ENCODE results near the gene MTMR3.

The MTMR3 gene

DNA sequence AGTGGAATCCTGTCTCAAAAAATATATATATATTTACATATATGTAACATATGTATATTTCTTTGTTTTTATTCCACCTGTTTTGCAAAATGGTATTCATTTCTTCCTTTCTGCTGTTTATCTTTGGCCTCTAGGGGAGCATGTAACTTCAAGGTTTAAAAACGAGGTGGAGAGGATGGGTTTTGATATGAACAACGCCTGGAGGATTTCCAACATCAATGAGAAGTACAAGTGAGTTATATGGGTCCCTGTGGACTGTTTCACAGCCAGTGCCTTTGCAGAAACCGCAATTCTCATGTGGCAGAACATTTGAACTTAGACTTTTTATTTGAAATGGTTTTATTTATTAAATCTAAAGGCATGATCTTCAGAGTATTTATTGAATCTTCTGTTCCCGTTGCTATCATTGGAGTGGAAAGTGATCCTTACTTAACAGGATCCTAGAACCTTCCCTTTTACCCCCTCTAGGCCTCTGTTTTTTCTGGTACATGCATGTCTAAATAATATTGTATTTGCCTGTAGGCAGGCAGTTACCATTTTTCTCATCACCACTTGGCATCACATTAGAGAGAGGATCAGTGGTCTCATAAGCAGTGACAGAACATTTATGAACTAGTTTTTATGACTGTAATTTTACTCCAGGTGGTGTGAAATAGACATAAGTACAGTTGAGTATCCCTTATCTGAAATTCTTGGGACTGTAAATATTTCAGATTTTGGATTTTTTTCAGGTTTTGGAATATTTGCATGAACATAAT, 115.8 kb downstream of the MTMR3 start:
- in situ Hi-C loops (cut with MboI; ENCODE audit: low sequenced_read_pairs): no loop called here

DNA sequence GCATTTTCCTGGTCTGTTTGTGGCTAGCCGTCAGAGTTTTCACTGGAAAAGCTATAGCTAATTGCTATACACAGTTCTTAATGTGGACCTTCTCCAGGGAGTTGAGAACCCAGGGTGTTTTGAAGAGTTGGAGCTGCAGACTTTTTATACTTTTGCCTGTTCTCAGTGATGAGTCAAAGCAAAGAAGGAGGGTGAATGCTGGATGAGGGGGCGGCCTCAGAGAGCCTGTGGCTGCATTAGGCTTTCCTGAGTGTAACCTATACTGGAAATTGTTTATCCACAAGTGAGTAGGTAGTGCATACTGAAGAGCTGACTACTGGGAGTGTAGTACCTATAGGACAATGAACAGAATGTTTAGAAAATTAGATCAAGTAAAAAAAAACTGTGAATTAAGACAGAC, 117.6 kb downstream of the MTMR3 start:
- in situ Hi-C loops (cut with MboI; ENCODE audit: low sequenced_read_pairs): loop anchor here (25.0 kb wide), 1 partner anchor 363 kb away; no protein-coding TSS in a partner anchor

DNA sequence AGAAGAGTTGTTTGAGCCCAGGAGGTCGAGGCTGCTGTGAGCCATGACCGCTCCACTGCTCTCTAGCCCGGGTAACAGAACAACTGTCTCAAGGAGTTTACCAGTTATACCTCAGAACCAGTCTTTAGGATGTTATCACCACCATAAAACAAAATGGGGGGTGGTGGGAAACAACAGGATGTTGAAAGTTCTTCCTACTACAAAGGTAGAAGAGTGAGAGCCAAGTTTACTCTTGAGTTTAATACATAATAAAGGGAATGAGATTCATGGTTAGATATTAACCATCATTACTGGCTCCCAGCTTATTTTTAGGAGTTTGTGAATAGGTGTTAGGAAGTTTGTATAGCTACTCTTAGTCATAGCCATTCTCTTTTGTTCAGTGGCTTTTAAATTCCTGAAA, 118.5 kb downstream of the MTMR3 start:
- in situ Hi-C loops (cut with MboI; ENCODE audit: low sequenced_read_pairs): loop anchor here (25.0 kb wide), 1 partner anchor 364 kb away; no protein-coding TSS in a partner anchor

DNA sequence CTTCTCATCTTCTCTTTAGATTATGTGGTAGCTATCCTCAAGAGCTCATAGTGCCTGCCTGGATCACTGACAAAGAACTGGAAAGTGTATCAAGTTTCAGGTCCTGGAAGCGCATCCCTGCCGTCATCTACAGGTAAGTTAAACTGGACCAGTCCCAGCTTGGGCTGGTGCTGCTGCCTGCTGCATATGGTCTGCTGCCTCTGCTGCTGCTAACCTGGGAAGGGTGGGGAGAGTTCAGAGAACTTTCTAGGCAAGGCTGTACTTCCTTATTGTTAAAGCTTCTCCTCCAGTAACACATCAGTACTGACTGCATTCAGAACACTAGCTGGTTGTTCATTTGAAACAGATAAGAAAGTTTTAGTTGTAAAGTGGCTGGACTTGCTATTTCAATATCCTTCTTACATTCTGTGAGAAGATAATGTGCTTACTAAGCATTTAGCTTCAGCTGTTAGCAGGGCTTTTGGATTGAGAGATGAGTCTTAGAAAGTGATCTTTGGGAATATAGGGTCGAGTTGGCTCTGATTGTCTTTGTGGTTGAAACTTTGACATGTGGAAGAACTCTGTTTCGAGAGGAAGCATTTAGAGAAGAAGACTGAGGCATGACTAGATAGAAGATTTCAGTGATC, 120.0 kb downstream of the MTMR3 start:
- in situ Hi-C loops (cut with MboI; ENCODE audit: low sequenced_read_pairs): loop anchor here (25.0 kb wide), 1 partner anchor 366 kb away; no protein-coding TSS in a partner anchor

DNA sequence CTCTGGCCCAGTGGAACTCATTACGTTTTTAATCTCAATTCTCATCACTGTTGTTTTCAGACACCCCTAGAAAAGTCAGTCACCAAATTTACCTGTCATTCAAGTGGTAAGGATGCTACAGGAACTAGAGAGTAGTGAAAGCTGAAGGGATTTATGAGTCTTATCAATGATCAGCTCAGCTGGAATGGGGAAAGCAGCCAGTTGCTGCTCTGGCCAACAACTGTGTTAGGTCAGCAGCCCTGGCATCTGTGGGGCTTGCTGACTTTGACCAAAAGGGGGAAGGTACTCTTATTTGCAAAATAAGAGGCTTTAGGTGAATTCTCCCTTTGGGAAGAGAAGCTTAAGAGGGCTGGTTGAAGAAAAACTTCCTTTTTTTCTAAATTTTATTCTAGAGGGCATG, 121.1 kb downstream of the MTMR3 start:
- in situ Hi-C loops (cut with MboI; ENCODE audit: low sequenced_read_pairs): loop anchor here (25.0 kb wide), 1 partner anchor 367 kb away; no protein-coding TSS in a partner anchor

DNA sequence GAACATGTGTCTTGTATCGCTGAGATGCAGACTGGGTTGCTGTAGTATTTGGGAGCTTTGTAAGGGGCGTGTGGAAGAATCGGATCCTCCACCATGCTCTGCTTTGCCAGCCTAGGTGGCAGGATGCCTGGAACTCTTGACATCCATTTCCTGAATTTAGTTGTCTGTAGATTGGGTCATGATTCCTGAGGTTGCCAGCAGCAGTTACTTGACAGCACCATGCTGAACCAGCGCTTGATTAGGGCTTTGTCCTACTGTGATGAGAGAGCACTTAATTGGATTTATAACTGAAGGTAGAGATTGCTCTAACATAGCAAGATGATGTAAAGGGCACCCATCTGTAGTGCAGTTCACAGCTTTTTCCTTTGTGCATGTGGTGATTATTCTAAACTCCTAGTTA, 121.7 kb downstream of the MTMR3 start:
- in situ Hi-C loops (cut with MboI; ENCODE audit: low sequenced_read_pairs): loop anchor here (25.0 kb wide), 1 partner anchor 367 kb away; no protein-coding TSS in a partner anchor

DNA sequence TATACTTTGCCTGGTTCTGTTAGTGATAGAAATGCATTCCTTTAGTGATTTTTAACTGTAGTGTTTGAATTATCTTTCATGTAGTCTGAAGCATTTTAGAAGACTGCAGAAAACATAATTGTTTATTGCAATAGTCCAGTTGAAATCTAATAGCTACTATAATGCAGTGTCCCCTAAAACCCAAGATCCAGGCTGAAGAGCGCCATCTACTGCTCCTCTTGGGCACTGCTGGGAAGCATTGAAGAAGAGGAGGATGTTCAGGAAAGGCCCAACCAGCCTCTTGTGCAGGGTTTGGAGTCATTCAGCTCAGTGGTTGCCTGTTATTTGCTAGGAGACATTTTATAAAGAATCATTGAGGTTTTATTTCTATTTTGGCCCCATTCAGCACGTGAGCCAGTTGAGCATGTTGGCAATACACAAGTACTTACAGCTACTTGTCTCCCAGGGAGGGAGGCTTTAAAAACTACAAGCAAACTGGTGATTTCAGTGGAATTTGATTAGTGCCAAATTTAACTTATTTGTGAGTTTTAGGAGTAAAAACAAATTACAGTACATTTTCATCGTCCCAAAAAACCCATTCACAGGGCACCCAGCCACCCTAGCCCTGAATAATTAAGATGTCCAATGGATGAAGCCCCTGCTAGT, 122.4 kb downstream of the MTMR3 start:
- in situ Hi-C loops (cut with MboI; ENCODE audit: low sequenced_read_pairs): loop anchor here (25.0 kb wide), 1 partner anchor 368 kb away; no protein-coding TSS in a partner anchor

DNA sequence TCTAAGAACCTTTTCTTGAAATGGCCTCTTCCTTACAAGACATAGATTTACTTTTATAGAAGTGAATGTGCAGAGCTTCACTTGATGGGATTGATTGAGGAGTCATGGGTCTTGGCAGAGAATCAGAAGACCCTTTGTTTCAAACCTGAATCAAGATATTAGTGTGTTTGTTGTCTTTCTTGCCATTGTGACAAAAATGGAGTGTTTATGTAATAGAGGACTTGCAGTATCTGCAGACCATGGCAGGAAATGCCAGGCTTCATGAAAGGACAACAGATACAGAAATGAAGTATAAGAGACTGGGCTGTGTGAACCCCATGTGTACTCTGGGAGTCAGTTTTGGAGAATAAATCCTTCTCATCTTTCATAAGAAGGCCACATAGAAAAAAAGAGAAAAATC, 124.4 kb downstream of the MTMR3 start:
- in situ Hi-C loops (cut with MboI; ENCODE audit: low sequenced_read_pairs): loop anchor here (25.0 kb wide), 1 partner anchor 370 kb away; no protein-coding TSS in a partner anchor

DNA sequence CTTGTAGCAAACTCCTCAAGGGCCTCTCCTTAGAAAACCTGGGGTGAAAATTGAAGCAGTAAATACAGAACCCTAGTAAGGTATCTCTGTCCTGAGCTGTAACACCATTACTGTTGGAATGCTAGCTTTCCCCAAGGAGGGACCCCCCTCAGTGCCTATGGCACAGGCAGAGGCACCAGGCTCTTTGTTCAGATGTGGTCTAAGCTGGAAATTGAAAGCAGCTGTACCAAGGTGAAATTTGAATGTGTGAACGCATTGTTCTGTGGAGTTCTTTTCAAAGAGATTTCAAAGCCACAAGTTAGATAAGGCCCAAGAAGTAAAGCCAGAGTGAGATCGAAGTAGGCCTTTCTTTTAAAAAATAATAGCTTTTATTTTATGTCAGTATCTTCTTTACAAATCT, 125.4 kb downstream of the MTMR3 start:
- in situ Hi-C loops (cut with MboI; ENCODE audit: low sequenced_read_pairs): loop anchor here (25.0 kb wide), 1 partner anchor 371 kb away; no protein-coding TSS in a partner anchor

DNA sequence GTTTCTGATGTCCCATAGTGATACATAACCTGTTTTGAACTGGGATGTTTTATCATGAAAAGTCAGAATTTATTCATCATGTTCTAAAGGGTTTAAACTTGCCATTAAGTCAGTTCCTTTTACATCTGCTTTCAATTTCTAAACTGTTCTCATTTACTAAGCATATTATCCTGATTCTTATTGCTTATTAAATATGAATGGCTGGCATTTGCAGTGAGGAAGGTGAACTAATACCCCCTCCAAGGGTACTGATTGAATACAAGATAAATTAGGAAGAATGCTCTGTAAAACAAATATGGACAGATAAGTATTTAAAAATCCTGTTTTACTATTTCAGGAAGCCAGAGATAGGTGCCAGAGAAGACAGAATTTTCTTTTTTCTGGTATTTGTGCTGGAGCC, 126.5 kb downstream of the MTMR3 start:
- in situ Hi-C loops (cut with MboI; ENCODE audit: low sequenced_read_pairs): loop anchor here (25.0 kb wide), 1 partner anchor 372 kb away; no protein-coding TSS in a partner anchor

DNA sequence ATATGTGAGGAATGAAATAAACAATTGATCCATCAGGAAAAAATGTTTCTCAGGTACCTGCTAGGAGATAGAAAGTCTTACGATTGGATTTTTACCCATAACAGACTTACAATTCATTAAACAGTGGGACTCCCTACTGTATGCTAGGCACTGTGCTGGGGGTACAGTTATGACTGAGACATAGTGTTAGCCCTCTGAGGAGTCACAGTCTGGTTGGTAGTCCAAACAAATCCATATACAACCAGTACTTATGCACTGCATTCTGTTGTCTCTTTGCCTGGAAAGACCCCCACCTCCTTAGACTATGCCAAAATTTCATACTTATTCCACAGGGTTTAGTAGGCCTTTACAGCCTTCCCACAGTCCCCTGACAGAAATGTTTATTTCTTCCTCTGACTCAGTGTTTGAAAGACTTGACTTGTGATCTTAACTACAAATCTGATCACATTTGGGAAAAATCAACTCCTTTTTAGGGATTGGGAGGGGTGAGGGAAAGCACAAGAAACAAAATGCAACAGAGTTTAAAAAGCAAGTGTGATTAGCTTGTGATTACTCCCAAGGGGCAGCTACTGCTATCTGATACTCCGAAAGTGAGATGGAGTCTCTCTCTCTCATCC, 127.9 kb downstream of the MTMR3 start:
- in situ Hi-C loops (cut with MboI; ENCODE audit: low sequenced_read_pairs): loop anchor here (25.0 kb wide), 1 partner anchor 374 kb away; no protein-coding TSS in a partner anchor

DNA sequence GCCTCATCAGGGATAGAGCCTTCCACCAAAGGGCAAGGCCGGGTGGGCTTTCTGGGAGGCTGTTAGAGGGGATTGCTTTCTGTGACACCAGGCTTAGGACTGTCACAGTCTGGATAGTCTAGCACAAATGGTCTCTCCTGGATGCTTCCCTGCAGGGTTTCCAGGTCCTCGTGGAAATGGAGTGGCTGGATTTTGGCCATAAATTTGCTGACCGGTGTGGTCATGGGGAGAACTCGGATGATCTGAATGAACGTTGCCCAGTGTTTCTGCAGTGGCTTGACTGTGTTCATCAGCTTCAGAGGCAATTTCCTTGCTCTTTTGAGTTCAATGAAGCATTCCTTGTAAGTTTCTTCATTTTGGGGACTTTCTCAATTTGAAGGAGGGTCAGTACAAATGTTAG, 130.2 kb downstream of the MTMR3 start:
- in situ Hi-C loops (cut with MboI; ENCODE audit: low sequenced_read_pairs): loop anchor here (25.0 kb wide), 1 partner anchor 376 kb away; no protein-coding TSS in a partner anchor

DNA sequence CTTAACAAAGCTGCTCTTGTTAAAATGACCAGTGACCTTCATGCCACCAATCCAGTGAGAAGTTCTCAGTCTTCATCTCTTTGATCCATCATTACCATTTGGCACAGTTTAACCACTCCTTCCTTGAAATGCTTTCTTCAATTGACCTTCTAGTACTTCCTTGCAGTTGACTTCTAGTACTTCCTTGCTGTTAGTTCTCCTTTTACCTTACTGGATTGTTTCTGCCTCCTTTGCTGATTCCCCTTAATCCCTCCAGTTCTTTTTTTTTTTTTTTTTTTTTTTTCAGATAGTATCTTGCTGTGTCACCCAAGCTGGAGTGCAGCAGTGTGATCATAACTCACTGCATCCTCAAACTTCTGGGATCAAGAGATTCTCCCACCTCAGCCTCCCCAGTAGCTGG, 131.3 kb downstream of the MTMR3 start:
- in situ Hi-C loops (cut with MboI; ENCODE audit: low sequenced_read_pairs): loop anchor here (25.0 kb wide), 1 partner anchor 377 kb away; no protein-coding TSS in a partner anchor

DNA sequence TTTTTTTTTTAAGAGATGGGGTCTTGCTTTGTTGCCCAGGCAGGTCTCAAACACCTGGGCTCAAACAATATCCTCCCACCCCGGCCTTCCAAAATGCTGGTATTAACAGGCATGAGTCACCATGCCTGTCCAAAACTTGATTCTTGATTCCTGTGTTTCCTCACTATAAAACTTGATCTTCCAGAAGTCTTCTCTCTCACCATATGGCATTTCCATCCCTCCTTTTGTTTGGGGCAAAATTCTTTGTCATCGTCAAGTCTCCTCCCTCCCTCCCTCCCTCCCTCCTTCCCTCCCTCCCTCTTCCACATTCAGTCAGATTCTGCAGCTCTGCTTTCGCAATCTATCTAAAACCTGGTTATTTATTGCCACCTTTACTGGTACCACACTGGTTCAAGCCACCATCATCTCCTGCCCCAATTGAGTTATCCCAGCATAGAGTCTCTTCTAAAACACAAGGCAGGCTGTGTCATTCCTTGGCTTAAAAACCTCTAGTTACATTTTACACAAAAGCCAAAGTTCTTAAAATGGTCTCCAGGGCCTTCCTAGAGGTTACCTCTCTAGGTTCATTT, 132.3 kb downstream of the MTMR3 start:
- in situ Hi-C loops (cut with MboI; ENCODE audit: low sequenced_read_pairs): loop anchor here (25.0 kb wide), 1 partner anchor 378 kb away; no protein-coding TSS in a partner anchor

DNA sequence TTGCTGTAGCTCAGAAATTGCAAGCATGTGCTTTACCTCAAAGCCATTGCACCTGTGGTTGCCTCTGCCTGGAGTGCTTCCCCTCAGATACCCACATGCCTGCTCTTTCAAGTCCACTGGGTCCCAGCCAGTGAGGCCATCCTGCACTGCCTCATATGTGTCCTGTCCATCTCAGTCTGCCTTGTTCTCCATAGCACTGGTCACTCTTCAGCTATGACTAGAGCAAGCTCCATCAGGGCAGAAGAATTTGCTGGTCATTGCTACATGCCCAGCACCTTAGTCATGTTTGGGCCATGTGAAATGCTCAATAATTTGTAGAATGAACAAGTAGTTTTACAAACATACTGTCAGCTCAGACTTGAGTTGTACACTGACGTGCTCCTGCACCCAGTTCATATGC, 132.9 kb downstream of the MTMR3 start:
- in situ Hi-C loops (cut with MboI; ENCODE audit: low sequenced_read_pairs): loop anchor here (25.0 kb wide), 1 partner anchor 379 kb away; no protein-coding TSS in a partner anchor

DNA sequence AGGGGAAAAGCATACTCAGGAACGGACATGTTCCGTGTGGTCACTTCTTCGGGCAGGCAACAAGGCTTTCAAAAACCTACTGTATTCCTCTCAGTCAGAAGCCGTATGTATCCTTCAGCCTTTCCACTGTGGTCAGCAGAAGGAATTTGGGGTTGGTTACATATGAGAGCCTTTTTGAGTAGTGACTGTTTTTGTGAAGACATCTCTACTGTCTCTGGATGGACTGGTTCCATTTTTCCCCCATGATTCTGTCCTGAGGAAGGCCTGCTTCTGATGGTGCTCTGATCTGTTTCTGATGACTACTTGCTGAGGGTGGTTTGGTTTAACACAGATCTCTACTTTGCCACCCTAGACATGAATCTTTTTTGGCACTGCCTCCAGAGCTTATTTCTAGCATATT, 133.6 kb downstream of the MTMR3 start:
- in situ Hi-C loops (cut with MboI; ENCODE audit: low sequenced_read_pairs): loop anchor here (25.0 kb wide), 1 partner anchor 379 kb away; no protein-coding TSS in a partner anchor

DNA sequence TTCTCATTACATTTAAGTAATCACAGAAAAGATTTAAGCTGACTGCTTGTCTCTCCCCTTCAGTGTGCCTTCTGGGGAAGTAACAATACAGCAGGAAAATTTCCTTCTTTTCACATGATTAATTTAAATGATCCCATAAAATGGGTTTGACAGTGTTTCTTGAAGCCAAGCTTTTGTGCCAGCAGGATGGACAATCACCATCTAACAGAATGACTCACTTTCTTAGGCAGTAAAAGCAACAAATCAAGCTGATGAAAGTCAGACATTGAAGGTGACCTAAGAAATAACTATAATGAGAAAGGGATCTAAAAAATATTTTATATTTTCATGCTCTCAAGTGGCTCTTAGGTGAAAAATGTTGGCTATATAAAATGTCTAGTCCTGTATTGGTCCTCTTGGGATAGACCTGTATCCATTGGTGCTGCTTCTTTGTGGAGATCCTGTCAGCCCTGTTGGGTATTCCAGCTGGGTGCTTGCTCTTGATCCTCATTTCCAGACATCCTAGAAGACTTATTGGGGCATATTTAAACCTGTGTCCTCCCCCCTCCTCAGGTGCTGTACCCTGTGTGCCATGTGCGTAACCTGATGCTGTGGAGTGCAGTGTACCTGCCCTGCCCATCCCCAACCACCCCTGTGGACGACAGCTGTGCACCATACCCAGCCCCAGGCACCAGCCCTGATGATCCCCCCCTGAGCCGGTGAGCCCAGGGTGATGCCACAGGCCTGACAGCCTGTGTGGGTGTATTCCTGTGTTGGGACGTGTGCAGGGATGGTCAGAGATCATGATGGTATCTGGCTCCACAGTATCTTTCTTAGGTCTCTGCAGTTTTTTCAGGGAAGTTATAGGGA, 134.6 kb downstream of the MTMR3 start:
- in situ Hi-C loops (cut with MboI; ENCODE audit: low sequenced_read_pairs): loop anchor here (25.0 kb wide), 1 partner anchor 380 kb away; no protein-coding TSS in a partner anchor

DNA sequence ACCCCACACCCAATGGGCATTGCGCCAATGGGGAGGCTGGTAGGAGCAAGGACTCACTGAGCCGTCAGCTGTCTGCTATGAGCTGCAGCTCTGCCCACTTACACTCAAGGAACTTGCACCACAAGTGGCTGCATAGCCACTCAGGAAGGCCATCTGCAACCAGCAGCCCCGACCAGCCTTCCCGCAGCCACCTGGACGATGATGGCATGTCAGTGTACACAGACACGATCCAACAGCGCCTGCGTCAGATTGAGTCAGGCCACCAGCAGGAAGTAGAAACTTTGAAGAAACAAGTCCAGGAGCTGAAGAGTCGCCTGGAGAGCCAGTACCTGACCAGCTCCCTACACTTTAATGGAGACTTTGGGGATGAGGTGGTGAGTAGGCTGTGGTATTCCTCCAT, 137.5 kb downstream of the MTMR3 start:
- in situ Hi-C loops (cut with MboI; ENCODE audit: low sequenced_read_pairs): loop anchor here (25.0 kb wide), 1 partner anchor 383 kb away; no protein-coding TSS in a partner anchor

DNA sequence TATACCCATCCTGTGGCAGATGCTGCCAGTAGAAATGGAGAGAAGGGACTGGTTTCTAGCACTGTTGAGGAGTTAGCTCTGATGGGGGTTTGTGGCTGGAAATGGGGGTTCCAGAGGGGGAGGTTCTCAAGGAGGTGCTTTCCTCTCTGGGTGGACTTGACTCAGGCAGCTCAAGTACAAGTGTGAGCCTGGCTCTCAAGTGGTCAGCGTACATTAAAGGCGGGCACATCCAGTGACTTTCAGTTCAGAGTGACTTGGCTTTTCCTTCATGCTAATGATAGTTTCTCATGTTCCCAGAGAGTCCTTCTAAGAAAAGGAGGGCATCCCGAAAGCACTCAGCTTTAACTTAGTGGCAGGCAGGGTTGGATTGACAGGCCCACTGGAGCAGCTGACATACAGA, 138.4 kb downstream of the MTMR3 start:
- in situ Hi-C loops (cut with MboI; ENCODE audit: low sequenced_read_pairs): loop anchor here (25.0 kb wide), 1 partner anchor 384 kb away; no protein-coding TSS in a partner anchor
